NCI-H1105 treated with DMSO at 0.1 percent for 48 hours (cell line): Measurements from ENCODE around the gene SV2B.
"Not testable (repeated sequence)": the region's sequence is repeated elsewhere in the genome, so short reads cannot be mapped to it uniquely, and the experiment has no call there.

ENCODE experiments used
- DNase-seq: peaks from one replicate; lab custom pipeline; 2025; lab: John Stamatoyannopoulos, UW

SV2B gene

GRCh38 chr15:91318516-91318915 lies 218.5 kb downstream of the SV2B start:
- DNase-seq = no peak

GRCh38 chr15:91318931-91319330 lies 218.9 kb downstream of the SV2B start:
- DNase-seq = no peak

DNA sequence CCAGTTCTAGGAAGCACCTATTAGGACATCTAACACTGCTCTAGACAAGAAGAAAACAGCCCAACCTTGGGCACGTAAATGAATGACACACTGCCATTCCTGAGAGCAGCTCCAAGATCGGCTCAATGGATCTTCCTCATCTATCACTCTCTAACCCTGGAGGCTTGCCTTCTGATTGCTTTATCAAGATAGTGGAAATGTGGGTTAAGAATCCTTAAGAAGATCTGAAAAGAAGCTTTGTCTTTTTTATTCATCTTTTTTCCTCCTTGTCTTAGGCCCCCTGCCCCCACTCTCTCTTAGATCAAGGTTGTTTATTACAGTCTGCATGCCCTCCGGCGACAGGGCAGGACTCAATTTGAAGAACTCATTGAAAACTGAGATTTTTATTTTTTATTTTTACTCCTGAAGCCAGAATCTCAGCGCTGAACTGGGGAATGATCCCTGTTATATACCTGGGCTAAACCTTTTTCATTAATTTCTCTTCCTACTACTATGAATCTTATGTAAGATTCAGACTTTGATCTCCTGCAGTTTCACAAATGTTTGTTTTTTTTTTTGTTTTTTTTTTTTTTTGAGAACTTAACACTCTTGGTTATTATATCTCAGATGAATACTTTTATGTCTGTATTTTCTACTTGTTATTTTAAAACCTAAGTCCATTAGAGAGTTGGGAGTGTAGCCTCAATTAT lies 219.5 kb downstream of the SV2B start:
- no peak for DNase-seq

DNA sequence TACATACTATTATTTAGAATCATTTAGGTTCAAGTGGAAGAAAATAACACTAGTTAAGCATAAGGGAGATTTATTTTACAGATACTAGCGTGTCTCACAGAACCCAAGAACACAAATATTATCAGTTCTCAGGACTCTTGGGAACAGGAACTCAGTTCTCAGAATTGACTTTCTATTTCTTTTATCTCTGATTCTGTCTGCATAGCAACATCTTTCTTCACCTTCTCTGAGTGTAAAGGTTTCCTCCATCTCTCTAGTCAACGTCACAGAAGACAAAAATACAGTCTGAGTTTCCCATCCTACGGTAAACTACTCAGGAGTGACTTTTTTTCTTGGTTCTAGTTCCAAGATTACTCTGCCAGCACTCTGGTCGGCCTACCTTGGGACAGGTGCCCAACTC lies 220.0 kb downstream of the SV2B start:
- no peak for DNase-seq

DNA sequence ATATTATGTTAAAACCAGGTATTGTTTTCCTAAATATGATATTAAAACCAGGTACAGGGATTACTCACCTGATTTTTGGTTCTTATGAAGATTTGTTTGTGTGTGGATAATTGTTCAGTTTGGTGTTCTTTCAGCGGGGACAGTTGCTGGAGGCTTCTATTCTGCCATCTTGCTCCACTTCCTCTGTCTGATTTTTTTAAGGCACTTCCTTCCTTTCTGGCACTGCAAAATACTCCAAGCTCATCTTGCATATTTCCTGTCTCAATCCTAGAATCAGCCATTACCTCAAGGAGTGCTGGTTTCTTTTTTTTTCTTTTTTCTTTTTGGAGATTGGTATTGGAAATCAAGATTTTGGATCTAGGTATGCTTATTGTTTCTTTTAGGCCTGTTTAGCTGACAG lies 229.9 kb downstream of the SV2B start:
- no peak for DNase-seq

- DNase-seq = no peak
These were observed 231.5 kb downstream of the SV2B start for GRCh38 chr15:91331581-91331980.

- DNase-seq = no peak
These were observed 235.6 kb downstream of the SV2B start for GRCh38 chr15:91335702-91336101.

- no peak for DNase-seq
These were observed 236.6 kb downstream of the SV2B start for GRCh38 chr15:91336687-91337086.

DNA sequence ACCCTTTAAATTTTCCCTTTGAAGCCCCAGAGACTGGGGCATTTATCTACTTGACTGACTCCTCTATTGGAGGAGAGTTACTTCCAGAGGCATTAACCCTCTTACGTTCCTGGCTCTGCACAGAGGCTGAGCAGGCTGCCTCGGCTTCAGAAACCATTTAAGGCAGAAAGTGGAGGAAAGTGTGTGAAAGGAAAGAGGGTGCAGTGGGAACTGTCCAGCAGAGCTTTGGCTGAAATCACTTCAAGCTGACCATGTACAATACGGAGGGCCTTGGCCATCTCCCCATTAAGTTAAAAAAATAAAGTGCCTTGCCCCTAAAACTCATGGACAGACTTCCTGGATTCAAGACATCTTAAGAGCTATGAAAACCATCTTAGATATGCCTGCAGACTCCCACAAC lies 238.7 kb downstream of the SV2B start:
- DNase-seq = no peak

- DNase-seq = no peak
These were observed 242.0 kb downstream of the SV2B start for GRCh38 chr15:91342097-91342496.

DNA sequence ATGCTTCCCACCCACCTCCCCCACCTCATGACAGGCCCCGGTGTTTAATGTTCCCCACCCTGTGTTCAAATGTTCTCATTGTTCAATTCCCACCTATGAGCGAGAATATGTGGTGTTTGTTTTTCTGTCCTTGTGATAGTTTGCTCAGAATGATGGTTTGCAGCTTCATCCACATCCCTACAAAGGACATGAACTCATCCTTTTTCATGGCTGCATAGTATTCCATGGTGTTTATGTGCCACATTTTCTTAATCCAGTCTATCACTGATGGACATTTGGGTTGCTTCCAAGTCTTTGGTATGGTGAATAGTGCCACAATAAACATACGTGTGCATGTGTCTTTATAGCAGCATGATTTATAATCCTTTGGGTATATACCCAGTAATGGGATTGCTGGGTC lies 244.9 kb downstream of the SV2B start:
- DNase-seq = not testable (repeated sequence)

DNA sequence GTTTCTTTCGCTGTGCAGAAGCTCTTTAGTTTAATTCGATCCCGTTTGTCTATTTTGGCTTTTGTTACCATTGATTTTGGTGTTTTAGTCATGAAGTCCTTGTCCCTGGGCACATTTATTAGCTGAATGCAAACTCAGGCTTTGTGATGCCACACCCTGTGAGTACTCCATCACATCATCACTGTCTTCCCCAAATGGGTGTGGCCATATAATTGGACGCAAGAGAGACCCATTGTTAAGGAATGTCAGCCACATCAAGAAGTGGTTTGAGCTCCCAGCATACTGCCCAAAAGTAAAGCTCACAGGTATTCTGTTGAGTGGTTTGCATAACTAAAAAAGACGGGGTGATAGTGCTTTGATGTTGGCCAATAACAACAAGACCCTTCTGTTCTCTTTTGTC lies 245.7 kb downstream of the SV2B start:
- DNase-seq = no peak

- DNase-seq = no peak
These were observed 246.2 kb downstream of the SV2B start for GRCh38 chr15:91346259-91346658.

DNA sequence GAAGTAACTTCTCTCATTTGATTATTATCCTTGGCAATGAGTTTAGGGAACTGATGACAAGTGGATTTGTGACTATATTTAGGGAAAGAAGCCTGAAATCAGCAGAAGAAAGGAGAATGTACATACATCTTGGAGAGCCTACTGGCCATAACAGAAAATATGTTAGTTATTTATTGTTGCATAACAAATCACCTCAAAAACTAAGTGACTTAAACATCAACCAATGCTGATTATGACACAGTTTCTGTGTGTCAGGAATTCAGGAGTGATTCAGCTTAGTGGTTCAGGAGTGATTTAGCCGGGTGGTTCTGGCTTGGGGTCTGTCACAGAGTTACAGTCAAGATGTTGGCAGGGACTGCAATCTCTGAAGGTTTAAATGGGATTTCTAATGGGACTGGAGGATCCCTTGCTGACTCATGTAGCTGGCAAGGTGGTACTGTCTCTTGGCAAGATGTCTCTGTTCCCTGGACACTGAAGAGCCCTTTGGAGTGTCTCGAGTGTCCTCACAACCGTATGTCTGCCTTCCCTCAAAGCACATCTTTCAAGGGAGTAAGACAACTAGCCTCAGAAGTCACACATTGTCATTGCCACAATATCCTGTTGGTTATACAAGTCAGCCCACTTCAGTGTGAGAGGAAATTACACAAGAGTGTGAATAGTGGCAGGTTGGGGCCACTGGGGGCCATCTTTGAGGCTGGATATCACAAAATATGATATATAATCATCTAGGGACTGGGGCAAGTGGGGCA lies 248.9 kb downstream of the SV2B start:
- DNase-seq = no peak
